Activated CD4-positive, alpha-beta T cell treated with anti-CD3 and anti-CD28 coated beads for 4 hours (primary cell): ENCODE data around the gene TAT.
"Not testable (repeated sequence)": the region's sequence is repeated elsewhere in the genome, so short reads cannot be mapped to it uniquely, and the experiment has no call there.

ENCODE experiments used
- DNase-seq, 2 donors: peaks; one replicate each; pipeline ENCODE4 v3.0.0-alpha.2; 2020

TAT gene

GRCh38 chr16:71584543-71585317 lies 7.8 kb upstream of the TAT start:
- DNase-seq, result no peak

- not testable (repeated sequence) for DNase-seq
These were observed 5.6 kb upstream of the TAT start for GRCh38 chr16:71582553-71582848.

GRCh38 chr16:71574702-71575101 lies 2.2 kb downstream of the TAT start:
- no peak for DNase-seq

- DNase-seq, result no peak
These were observed 3.4 kb downstream of the TAT start for GRCh38 chr16:71573387-71574094.

- no peak for DNase-seq
These were observed 4.3 kb downstream of the TAT start for GRCh38 chr16:71572497-71573116.

GRCh38 chr16:71570144-71570543 lies 6.7 kb downstream of the TAT start:
- no peak for DNase-seq

- DNase-seq, result no peak
These were observed 7.3 kb downstream of the TAT start for GRCh38 chr16:71569621-71570020.

GRCh38 chr16:71568551-71568950 lies 8.3 kb downstream of the TAT start:
- no peak for DNase-seq

GRCh38 chr16:71567931-71568330 lies 9.0 kb downstream of the TAT start:
- DNase-seq, result no peak

GRCh38 chr16:71565812-71566700 lies 10.8 kb downstream of the TAT start:
- DNase-seq, result no peak

- no peak for DNase-seq
These were observed 12.4 kb downstream of the TAT start for GRCh38 chr16:71564335-71564967.

GRCh38 chr16:71562552-71562951 lies 14.3 kb downstream of the TAT start:
- DNase-seq, result no peak

- DNase-seq, result not testable (repeated sequence)
These were observed 15.0 kb downstream of the TAT start for GRCh38 chr16:71561886-71562285.

- no peak for DNase-seq
These were observed 17.0 kb downstream of the TAT start for GRCh38 chr16:71559855-71560254.

GRCh38 chr16:71557954-71558582 lies 18.8 kb downstream of the TAT start:
- DNase-seq, result no peak

GRCh38 chr16:71557299-71557698 lies 19.6 kb downstream of the TAT start:
- no peak for DNase-seq

GRCh38 chr16:71555230-71555891 lies 21.5 kb downstream of the TAT start:
- no peak for DNase-seq

GRCh38 chr16:71552698-71553503 lies 24.0 kb downstream of the TAT start:
- DNase-seq, result no peak

GRCh38 chr16:71547168-71547567 lies 29.7 kb downstream of the TAT start:
- no peak for DNase-seq

- peak; percentile 41 to 59 for DNase-seq
These were observed 34.5 kb downstream of the TAT start for GRCh38 chr16:71542377-71542776.

- DNase-seq, result peak in 1 of 2 donors; percentile 8
These were observed 39.2 kb downstream of the TAT start for GRCh38 chr16:71537643-71538042.
